Prostate gland (tissue), 2 donors: Measurements from ENCODE around the gene RAVER1.

ENCODE experiments used
- CTCF ChIP-seq, 4 experiments: fragments of 200-600 bp in 2 of 4; fragments of 450-650 bp in 2 of 4; sonication (generic) in 2 of 4; IDR thresholded peaks; 1 replicate in 3 of 4; 2 replicates in 1 of 4; pipeline ENCODE4 v1.5.1; 2016 to 2019; ENCODE audit warnings: antibody characterized with exemption in 4 of 4, mild to moderate bottlenecking in 2 of 4, moderate library complexity in 2 of 4
- POLR2A ChIP-seq: fragments of 450-650 bp; IDR thresholded peaks from one replicate; pipeline ENCODE4 v1.6.1; 2016; ENCODE audit warnings: antibody characterized with exemption, mild to moderate bottlenecking

GRCh38 chr19:10374931-10375330 is 41.6 kb upstream of the RAVER1 start:
- no peak for TF ChIP-seq CTCF (IDR thresholded peaks at IDR 0.05)
- TF ChIP-seq POLR2A: no peak
